ENCODE data around the gene VSTM4. TPM values are rescaled to one million over a fixed set of nuclear protein-coding genes. Genes with fewer than 3 reads are reported as not detected.

VSTM4 gene
- total RNA-seq, 1 experiment from 2014 or later, result 0.13 TPM

- Histone ChIP-seq H3K36me3 (ENCODE audit: control insufficient read depth, insufficient read depth, low read length) (no peaks in the 10 kb centered on the region), H3K27ac (ENCODE audit: low read length) (no peak overlapping the region), H3K4me1 (ENCODE audit: control insufficient read depth, insufficient read depth, low read length) (no peaks in the 10 kb centered on the region), H3K27me3 (ENCODE audit: control insufficient read depth, insufficient read depth, low read length) (peaks cover 4% of the 10 kb centered on the region; the same call in 1 of the 2 replicates), H3K4me3 (ENCODE audit: low read depth in 2 of 2, low read length in 2 of 2) (no peak overlapping the region), H3K9me3 (ENCODE audit: control insufficient read depth, insufficient read depth, low read depth, low read length) (peaks cover 9% of the 10 kb centered on the region; the same call in 1 of the 2 replicates)
- POLR2A ChIA-PET, result no interaction called here
- no peak for ATAC-seq
- BruUV-seq (replicated peaks), result no TSS peak
- in situ Hi-C loops (cut with HindIII; ENCODE audit: low pct_unique_long_range_greater_than_20kb, low sequenced_read_pairs), result no loop called here
- TF ChIP-seq REST (IDR thresholded peaks at IDR 0.05; ENCODE audit: insufficient read depth in 1 of 2, low read depth in 2 of 2, low read length in 1 of 2) (no peak), POLR2AphosphoS5 (IDR thresholded peaks at IDR 0.05; ENCODE audit: low read depth, low read length) (no peak), CTCF (IDR thresholded peaks at IDR 0.05) (no peak), TCF7L2 (IDR thresholded peaks at IDR 0.05; ENCODE audit: low read depth, low read length) (no peak), SIN3A (IDR thresholded peaks at IDR 0.05; ENCODE audit: borderline replicate concordance, insufficient read depth, low read depth, low read length) (no peak)
- intact Hi-C loops (cut with micrococcal nuclease; ENCODE audit: unreplicated experiment), result no loop called here
- no peak for DNase-seq (ENCODE audit: low read depth, low spot score)
- CTCF ChIA-PET, result no interaction called here
These were observed 25.6 kb downstream of the VSTM4 start for GRCh38 chr10:49089557-49090188.

- no TSS peak for BruUV-seq (replicated peaks)
- intact Hi-C loops (cut with micrococcal nuclease; ENCODE audit: unreplicated experiment), result no loop called here
- POLR2A ChIA-PET, result no interaction called here
These were observed 26.2 kb downstream of the VSTM4 start for GRCh38 chr10:49089152-49089551.

More at GRCh38 chr10:49089152-49089551, 26.2 kb downstream of the VSTM4 start:
- H3K27ac ChIP-seq (ENCODE audit: low read length), result no peak overlapping the region
- H3K4me1 ChIP-seq (ENCODE audit: control insufficient read depth, insufficient read depth, low read length), result no peaks in the 10 kb centered on the region
- CTCF ChIA-PET, result no interaction called here
- in situ Hi-C loops (cut with HindIII; ENCODE audit: low pct_unique_long_range_greater_than_20kb, low sequenced_read_pairs), result no loop called here
- peaks cover 9% of the 10 kb centered on the region; the same call in 1 of the 2 replicates for H3K9me3 ChIP-seq (ENCODE audit: control insufficient read depth, insufficient read depth, low read depth, low read length)
- TF ChIP-seq REST (IDR thresholded peaks at IDR 0.05; ENCODE audit: insufficient read depth in 1 of 2, low read depth in 2 of 2, low read length in 1 of 2) (no peak), POLR2AphosphoS5 (IDR thresholded peaks at IDR 0.05; ENCODE audit: low read depth, low read length) (no peak), TCF7L2 (IDR thresholded peaks at IDR 0.05; ENCODE audit: low read depth, low read length) (no peak), CTCF (IDR thresholded peaks at IDR 0.05) (no peak), SIN3A (IDR thresholded peaks at IDR 0.05; ENCODE audit: borderline replicate concordance, insufficient read depth, low read depth, low read length) (no peak)
- no peak for DNase-seq (ENCODE audit: low read depth, low spot score)
- no peak overlapping the region for H3K4me3 ChIP-seq (ENCODE audit: low read depth in 2 of 2, low read length in 2 of 2)
- H3K36me3 ChIP-seq (ENCODE audit: control insufficient read depth, insufficient read depth, low read length), result no peaks in the 10 kb centered on the region
- no peak for ATAC-seq
- peaks cover 4% of the 10 kb centered on the region; the same call in 1 of the 2 replicates for H3K27me3 ChIP-seq (ENCODE audit: control insufficient read depth, insufficient read depth, low read length)
